Left lung (tissue), 10 donors: Measurements from ENCODE around the gene POPDC3. TPM values are rescaled to one million over a fixed set of nuclear protein-coding genes. Genes with fewer than 3 reads are reported as not detected.

Experiments
- ATAC-seq: fragments of 200-7000 bp; cut with Tn5 transposase; one replicate; pipeline ENCODE4 v1.9.1; 2020; ENCODE audit warnings: moderate library complexity
- DNase-seq, 4 donors: peaks; one replicate each; pipeline ENCODE4 v3.0.0-alpha.2; 2013 to 2020
- H3K27ac ChIP-seq, 2 donors: fragments of 200-600 bp; sonication (generic) in 1 of 2; one replicate each; pipeline versions ENCODE4 v1.5.0 to v1.8.0; 2020 to 2021
- H3K27me3 ChIP-seq, 2 donors: fragments of 200-600 bp; sonication (generic) in 1 of 2; one replicate each; pipeline versions ENCODE4 v1.5.0 to v1.8.0; 2020 to 2021
- H3K36me3 ChIP-seq, 2 donors: fragments of 200-600 bp; sonication (generic) in 1 of 2; one replicate each; pipeline versions ENCODE4 v1.5.0 to v1.8.0; 2020 to 2021
- H3K4me1 ChIP-seq, 2 donors: fragments of 200-600 bp; one replicate each; pipeline ENCODE4 v1.8.0; 2021
- H3K4me3 ChIP-seq, 2 donors: fragments of 200-600 bp; sonication (generic) in 1 of 2; one replicate each; pipeline versions ENCODE4 v1.5.0 to v1.8.0; 2020 to 2021; ENCODE audit warnings: mild to moderate bottlenecking in 1 of 2
- H3K9me3 ChIP-seq, 2 donors: fragments of 200-600 bp; sonication (generic) in 1 of 2; one replicate each; pipeline versions ENCODE4 v1.5.0 to v1.8.0; 2020 to 2021
- intact Hi-C, 2 donors: fragments of 100-400 bp; cut with DNase I; formaldehyde crosslinking; loops; one replicate each; pipeline versions ENCODE4 v1.11.2 to v1.14.2; 2022
- polyA plus RNA-seq, 6 donors: library from polyadenylated mRNA; unstranded; fragments of 120-200 nt; gene quantifications; one replicate each; pipeline ENCODE4 v1.2.1, GENCODE V29; 2013; ENCODE audit not compliant: insufficient read length in 6 of 6
- total RNA-seq, 2 donors: library from RNA; stranded (reverse); fragmentation: NEBNext Ultra II Directional; extraction: Animal tissue kit (Norgen Biotek cat#: 25700); gene quantifications; one replicate each; pipeline ENCODE4 v1.2.1, GENCODE V29; 2021
- TF ChIP-seq, protein P1 (sequence below), 2 donors: fragments of 200-600 bp; sonication (generic) in 1 of 2; IDR thresholded peaks; one replicate each; pipeline versions ENCODE4 v1.5.0 to v1.8.0; 2021; ENCODE audit warnings: antibody characterized with exemption in 2 of 2
- donor health status: DM: no; HTN: yes; CAD: no.
- donor health status: DM: no; HTN: no; CAD: no.

The POPDC3 gene
- total and polyA plus RNA-seq, 8 donors, result 0.41 to 1.1 (median 0.90) TPM

DNA sequence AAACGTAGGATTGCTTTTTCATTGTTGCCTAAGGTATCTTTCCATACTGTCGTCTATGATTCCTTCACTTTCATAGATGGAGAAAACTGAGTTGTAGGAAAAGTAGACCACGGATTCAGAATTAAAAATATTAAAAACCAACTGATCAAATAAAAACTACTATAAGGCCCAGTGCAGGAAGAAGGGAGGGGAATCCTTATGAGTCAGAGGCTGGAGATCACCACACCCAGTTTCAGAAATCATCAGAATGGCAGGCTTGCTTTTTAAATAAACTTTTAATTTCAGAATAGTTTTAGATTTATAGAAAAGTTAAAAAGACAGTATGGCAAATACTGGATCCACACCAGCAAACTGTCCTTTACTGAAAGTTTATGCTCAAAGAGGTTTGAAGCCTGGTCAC is 32.0 kb upstream of the POPDC3 start:
- Histone ChIP-seq H3K27ac (no peak overlapping the region), H3K9me3 (no peaks in the 10 kb centered on the region), H3K27me3 (no peaks in the 10 kb centered on the region), H3K36me3 (no peaks in the 10 kb centered on the region), H3K4me3 (no peak overlapping the region), H3K4me1 (no peaks in the 10 kb centered on the region)
- ATAC-seq (no peak), DNase-seq (no peak)
- intact Hi-C loops, result no loop called here
- TF ChIP-seq, protein P1, sequence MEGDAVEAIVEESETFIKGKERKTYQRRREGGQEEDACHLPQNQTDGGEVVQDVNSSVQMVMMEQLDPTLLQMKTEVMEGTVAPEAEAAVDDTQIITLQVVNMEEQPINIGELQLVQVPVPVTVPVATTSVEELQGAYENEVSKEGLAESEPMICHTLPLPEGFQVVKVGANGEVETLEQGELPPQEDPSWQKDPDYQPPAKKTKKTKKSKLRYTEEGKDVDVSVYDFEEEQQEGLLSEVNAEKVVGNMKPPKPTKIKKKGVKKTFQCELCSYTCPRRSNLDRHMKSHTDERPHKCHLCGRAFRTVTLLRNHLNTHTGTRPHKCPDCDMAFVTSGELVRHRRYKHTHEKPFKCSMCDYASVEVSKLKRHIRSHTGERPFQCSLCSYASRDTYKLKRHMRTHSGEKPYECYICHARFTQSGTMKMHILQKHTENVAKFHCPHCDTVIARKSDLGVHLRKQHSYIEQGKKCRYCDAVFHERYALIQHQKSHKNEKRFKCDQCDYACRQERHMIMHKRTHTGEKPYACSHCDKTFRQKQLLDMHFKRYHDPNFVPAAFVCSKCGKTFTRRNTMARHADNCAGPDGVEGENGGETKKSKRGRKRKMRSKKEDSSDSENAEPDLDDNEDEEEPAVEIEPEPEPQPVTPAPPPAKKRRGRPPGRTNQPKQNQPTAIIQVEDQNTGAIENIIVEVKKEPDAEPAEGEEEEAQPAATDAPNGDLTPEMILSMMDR (IDR thresholded peaks at IDR 0.05), result no peak

DNA sequence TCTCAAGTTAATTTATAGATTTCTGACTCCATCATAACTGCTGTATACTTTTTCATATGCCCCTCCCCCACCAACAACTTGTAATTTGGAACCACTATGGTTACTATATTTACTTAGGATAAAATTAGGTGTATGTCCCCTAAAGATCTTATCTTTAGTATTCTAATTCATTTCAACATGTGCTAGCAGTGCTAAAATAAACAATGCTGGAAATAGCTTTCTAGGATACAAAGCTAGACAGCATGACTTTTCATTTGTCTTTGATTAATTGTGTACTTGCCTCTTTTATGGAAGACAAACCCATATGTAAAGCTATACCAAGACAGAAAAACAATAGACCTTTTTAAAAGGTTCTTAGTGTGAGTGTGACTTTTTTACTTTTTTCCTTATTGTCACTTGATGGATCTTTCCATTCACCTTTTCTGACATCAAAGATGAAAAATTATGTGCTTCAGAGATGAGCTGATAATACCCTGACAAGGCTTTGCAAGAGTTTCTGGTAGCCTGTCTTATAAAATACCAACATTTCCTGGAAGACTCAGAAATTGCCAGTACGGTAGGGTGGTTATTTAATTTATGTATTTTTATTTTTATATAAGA is 31.2 kb upstream of the POPDC3 start:
- Histone ChIP-seq H3K27me3 (no peaks in the 10 kb centered on the region), H3K4me1 (no peaks in the 10 kb centered on the region), H3K4me3 (no peak overlapping the region), H3K27ac (no peak overlapping the region), H3K36me3 (no peaks in the 10 kb centered on the region), H3K9me3 (no peaks in the 10 kb centered on the region)
- no peak for ATAC-seq
- intact Hi-C loops, result no loop called here
- TF ChIP-seq, protein P1 (IDR thresholded peaks at IDR 0.05), result no peak
- no peak for DNase-seq

DNA sequence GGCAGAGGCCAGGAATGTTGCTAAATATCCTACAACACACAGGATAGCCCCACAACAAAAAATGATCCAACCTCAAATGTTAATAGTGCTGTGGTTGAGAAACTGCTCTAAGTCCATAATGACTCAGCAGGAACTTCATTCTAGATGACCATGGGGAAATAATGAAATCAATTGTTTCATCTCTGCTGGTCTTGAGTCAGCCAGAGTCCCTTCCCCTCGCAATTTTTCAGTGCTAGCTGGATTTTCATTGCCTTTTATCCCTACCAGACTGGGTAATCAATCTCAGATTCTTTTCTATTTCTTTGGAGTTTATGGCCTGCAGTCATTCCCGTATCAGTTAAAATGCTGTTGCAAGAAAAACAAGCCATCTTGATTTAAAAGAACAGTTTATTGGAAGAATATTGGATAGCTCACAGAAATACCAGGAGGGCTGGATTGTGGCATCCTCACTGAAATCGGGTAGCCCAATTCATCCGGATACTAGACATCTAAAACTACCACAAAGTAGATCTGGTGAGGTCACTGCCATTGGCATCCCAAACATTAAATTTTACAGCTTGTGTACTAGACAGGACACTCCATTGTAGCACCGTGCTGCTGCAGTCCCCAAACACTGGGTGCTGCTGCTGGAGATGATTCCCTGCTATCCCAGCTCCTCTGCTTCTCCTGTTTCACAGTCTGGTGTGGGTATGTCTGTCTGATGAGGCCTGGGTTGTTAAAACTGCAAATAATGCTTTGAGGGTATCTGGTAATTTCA is 30.3 kb upstream of the POPDC3 start:
- TF ChIP-seq, protein P1 (IDR thresholded peaks at IDR 0.05), result no peak
- DNase-seq (no peak), ATAC-seq (no peak)
- H3K9me3 ChIP-seq, result no peaks in the 10 kb centered on the region
- no peaks in the 10 kb centered on the region for H3K4me1 ChIP-seq
- intact Hi-C loops, result no loop called here
- no peak overlapping the region for H3K4me3 ChIP-seq
- no peak overlapping the region for H3K27ac ChIP-seq
- no peaks in the 10 kb centered on the region for H3K36me3 ChIP-seq
- no peaks in the 10 kb centered on the region for H3K27me3 ChIP-seq

DNA sequence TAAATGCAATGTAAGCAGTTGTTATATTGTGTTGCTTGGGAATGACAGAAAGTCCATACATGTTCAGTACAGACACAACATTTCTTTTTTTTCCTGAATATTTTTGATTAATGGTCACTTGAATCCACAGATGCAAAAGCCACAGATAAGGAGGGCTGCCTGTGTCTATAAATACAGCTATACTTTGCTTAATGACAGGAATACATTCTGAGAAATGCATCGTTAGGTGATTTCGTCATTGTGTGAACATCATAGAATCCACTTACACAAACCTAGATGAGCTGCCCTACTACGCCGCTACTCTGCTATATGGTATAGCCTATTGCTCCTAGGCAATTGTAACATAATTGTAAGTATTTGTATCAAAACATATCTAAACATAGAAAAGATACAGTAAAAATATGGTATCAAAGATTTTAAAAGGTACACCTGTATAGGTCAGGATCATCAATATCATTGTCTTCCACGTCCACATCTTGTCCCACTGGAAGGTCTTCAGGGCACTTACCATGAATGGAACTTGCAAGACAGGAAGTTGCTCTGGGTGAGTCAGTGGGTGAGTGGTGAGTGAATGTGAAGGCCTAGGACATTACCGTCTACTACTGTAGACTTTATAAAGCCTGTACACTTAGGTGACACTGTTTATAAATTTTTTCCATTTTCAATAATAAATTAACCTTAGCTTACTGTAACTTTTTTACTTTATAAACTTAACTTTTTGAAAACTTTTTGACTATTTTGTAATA is 27.9 kb upstream of the POPDC3 start:
- intact Hi-C loops, result no loop called here
- no peaks in the 10 kb centered on the region for H3K27me3 ChIP-seq
- TF ChIP-seq, protein P1 (IDR thresholded peaks at IDR 0.05), result no peak
- H3K27ac ChIP-seq, result no peak overlapping the region
- ATAC-seq, result no peak
- no peaks in the 10 kb centered on the region for H3K36me3 ChIP-seq
- no peaks in the 10 kb centered on the region for H3K4me1 ChIP-seq
- DNase-seq, result no peak
- no peaks in the 10 kb centered on the region for H3K9me3 ChIP-seq
- no peak overlapping the region for H3K4me3 ChIP-seq

DNA sequence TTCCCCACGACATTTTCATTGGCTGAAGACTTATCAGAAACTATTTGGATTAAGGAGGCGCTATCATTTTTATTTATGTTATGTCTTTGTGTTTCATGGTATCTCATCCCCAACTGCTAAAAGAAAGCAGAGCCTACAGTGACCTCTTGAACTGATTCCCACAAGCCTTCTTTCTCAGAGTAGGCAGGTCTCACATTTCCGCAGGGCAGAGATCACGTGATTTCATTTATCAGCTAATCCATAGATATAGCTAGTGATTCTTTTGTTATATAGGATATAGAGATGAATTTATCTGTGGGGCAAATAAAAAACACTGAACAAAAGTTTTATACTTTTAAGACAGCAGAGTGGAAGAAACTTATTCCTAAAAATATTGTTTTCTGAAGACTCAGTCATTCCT is 25.0 kb upstream of the POPDC3 start:
- Histone ChIP-seq H3K9me3 (no peaks in the 10 kb centered on the region), H3K36me3 (no peaks in the 10 kb centered on the region), H3K4me1 (no peaks in the 10 kb centered on the region), H3K4me3 (no peak overlapping the region), H3K27me3 (no peaks in the 10 kb centered on the region), H3K27ac (no peak overlapping the region)
- DNase-seq (no peak), ATAC-seq (no peak)
- intact Hi-C loops, result no loop called here
- TF ChIP-seq, protein P1 (IDR thresholded peaks at IDR 0.05), result no peak
